Measurements from ENCODE around the gene RPS27L. TPM values are rescaled to one million over a fixed set of nuclear protein-coding genes. Genes with fewer than 3 reads are reported as not detected.

RPS27L gene
- polyA plus RNA-seq, 2 of the 4 experiments (the other 2 are of a cell fraction): 609 to 748 TPM

DNA sequence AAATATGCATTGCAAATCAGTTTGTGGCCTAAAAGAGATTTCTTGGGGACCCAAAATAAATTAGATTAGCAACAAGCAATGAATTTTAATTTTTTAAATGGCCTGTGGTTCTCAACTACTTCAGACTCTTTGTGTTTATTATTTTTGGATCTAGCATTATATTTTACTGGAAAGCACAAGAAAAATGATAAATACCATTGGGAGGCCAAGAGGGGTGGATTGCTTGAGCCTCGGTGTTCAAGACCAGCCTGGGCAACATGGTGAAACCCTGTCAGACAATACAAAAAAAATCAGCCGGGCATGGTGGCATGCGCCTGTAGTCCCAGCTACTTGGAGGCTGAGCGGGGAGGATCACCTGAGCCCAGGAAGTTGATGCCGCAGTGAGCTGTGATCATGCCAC is 22.0 kb downstream of the RPS27L start:
- Histone ChIP-seq H3K4me2 (peak overlapping the region; percentile 3; the same call in 2 of the 3 replicates), H3K27ac (peak overlapping the region; percentile 37 to 71; a peak in 5 of 6 replicates), H3K4me1 (peaks cover 40% of the 10 kb centered on the region), H3K4me3 (no peak overlapping the region), H3K9me3 (no peaks in the 10 kb centered on the region)
- TF ChIP-seq MYC (IDR thresholded peaks at IDR 0.05; ENCODE audit: borderline replicate concordance, low read length) (no peak), RAD21 (conservative IDR thresholded peaks at IDR 0.05 in 1 of 2, IDR thresholded peaks at IDR 0.05 in 1 of 2) (no peak), RNF2 (IDR thresholded peaks at IDR 0.05; ENCODE audit: borderline replicate concordance, low read depth) (no peak), HMGXB4 (CRISPR knock-in tag; IDR thresholded peaks at IDR 0.05; ENCODE audit: borderline replicate concordance) (no peak), SMC3 (IDR thresholded peaks at IDR 0.05) (no peak), CHD2 (IDR thresholded peaks at IDR 0.05; ENCODE audit: low read length, partially characterized antibody) (no peak), TP53 (CRISPR knock-in tag; IDR thresholded peaks at IDR 0.05) (no peak), KDM5A (IDR thresholded peaks at IDR 0.05) (no peak), NPAS2 (CRISPR knock-in tag; IDR thresholded peaks at IDR 0.05; ENCODE audit: borderline replicate concordance) (no peak), PBX3 (IDR thresholded peaks at IDR 0.05) (no peak), HOXA7 (CRISPR knock-in tag; IDR thresholded peaks at IDR 0.05) (no peak), CBX2 (IDR thresholded peaks at IDR 0.05; ENCODE audit: borderline replicate concordance, low read depth) (no peak), TFCP2L1 (CRISPR knock-in tag; IDR thresholded peaks at IDR 0.05) (no peak), POLR2A (IDR thresholded peaks at IDR 0.05; ENCODE audit: low read length) (no peak), MAX (IDR thresholded peaks at IDR 0.05) (no peak)
- TF ChIP-seq, protein P1, sequence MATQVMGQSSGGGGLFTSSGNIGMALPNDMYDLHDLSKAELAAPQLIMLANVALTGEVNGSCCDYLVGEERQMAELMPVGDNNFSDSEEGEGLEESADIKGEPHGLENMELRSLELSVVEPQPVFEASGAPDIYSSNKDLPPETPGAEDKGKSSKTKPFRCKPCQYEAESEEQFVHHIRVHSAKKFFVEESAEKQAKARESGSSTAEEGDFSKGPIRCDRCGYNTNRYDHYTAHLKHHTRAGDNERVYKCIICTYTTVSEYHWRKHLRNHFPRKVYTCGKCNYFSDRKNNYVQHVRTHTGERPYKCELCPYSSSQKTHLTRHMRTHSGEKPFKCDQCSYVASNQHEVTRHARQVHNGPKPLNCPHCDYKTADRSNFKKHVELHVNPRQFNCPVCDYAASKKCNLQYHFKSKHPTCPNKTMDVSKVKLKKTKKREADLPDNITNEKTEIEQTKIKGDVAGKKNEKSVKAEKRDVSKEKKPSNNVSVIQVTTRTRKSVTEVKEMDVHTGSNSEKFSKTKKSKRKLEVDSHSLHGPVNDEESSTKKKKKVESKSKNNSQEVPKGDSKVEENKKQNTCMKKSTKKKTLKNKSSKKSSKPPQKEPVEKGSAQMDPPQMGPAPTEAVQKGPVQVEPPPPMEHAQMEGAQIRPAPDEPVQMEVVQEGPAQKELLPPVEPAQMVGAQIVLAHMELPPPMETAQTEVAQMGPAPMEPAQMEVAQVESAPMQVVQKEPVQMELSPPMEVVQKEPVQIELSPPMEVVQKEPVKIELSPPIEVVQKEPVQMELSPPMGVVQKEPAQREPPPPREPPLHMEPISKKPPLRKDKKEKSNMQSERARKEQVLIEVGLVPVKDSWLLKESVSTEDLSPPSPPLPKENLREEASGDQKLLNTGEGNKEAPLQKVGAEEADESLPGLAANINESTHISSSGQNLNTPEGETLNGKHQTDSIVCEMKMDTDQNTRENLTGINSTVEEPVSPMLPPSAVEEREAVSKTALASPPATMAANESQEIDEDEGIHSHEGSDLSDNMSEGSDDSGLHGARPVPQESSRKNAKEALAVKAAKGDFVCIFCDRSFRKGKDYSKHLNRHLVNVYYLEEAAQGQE (IDR thresholded peaks at IDR 0.05): no peak
- TF ChIP-seq, protein P2, sequence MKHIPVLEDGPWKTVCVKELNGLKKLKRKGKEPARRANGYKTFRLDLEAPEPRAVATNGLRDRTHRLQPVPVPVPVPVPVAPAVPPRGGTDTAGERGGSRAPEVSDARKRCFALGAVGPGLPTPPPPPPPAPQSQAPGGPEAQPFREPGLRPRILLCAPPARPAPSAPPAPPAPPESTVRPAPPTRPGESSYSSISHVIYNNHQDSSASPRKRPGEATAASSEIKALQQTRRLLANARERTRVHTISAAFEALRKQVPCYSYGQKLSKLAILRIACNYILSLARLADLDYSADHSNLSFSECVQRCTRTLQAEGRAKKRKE (CRISPR knock-in tag; IDR thresholded peaks at IDR 0.05; ENCODE audit: low read depth): no peak
- TF ChIP-seq, protein P3, sequence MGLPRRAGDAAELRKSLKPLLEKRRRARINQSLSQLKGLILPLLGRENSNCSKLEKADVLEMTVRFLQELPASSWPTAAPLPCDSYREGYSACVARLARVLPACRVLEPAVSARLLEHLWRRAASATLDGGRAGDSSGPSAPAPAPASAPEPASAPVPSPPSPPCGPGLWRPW (IDR thresholded peaks at IDR 0.05): no peak
- TF ChIP-seq, protein P4, sequence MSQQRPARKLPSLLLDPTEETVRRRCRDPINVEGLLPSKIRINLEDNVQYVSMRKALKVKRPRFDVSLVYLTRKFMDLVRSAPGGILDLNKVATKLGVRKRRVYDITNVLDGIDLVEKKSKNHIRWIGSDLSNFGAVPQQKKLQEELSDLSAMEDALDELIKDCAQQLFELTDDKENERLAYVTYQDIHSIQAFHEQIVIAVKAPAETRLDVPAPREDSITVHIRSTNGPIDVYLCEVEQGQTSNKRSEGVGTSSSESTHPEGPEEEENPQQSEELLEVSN (IDR thresholded peaks at IDR 0.05; ENCODE audit: borderline replicate concordance, low read depth): no peak
- FAIRE-seq (no peak), DNase-seq (ENCODE audit: low read depth in 1 of 2, low spot score in 1 of 2) (no peak), ATAC-seq (no peak; a peak in 1 of 6 replicates)
- WGBS (ENCODE audit: missing lambda C conversion rate): 93% methylated on average over 5 of the region's 5 CpGs
- ChIA-PET CTCF (interaction anchor here (0.6 to 4.8 kb wide), 8 partner anchors 10 to 253 kb away, joined by 3 to 24 read pairs (median 5); no protein-coding TSS in a partner anchor), POLR2A (interaction anchor here (0.6 to 3.9 kb wide), 6 partner anchors 9 to 278 kb away, joined by 3 to 18 read pairs (median 3); partner anchors contain the start of genes APH1B and RPS27L)
